Prostate gland (tissue), 2 donors: ENCODE measurements around the gene PLCG1.

ENCODE experiments used
- CTCF ChIP-seq, 4 experiments: fragments of 200-600 bp in 2 of 4; fragments of 450-650 bp in 2 of 4; sonication (generic) in 2 of 4; IDR thresholded peaks; 1 replicate in 3 of 4; 2 replicates in 1 of 4; pipeline ENCODE4 v1.5.1; 2016 to 2019; ENCODE audit warnings: antibody characterized with exemption in 4 of 4, mild to moderate bottlenecking in 2 of 4, moderate library complexity in 2 of 4
- POLR2A ChIP-seq: fragments of 450-650 bp; IDR thresholded peaks from one replicate; pipeline ENCODE4 v1.6.1; 2016; ENCODE audit warnings: antibody characterized with exemption, mild to moderate bottlenecking

GRCh38 chr20:41172296-41173140 is 35.2 kb downstream of the PLCG1 start:
- TF ChIP-seq CTCF (IDR thresholded peaks at IDR 0.05) (no peak), POLR2A (no peak)
